Ovary (tissue), 9 donors: ENCODE measurements around the gene PARD6B. TPM values are rescaled to one million over a fixed set of nuclear protein-coding genes. Genes with fewer than 3 reads are reported as not detected.

ENCODE experiments used
- DNase-seq, 5 donors: peaks; one replicate each; pipeline ENCODE4 v3.0.0-alpha.2; 2019 to 2020
- H3K27ac ChIP-seq, 2 donors: fragments of 200-600 bp; one replicate each; pipeline versions ENCODE4 v1.5.1 to v1.8.0; 2019 to 2022
- H3K27me3 ChIP-seq: fragments of 200-600 bp; one replicate; pipeline ENCODE4 v1.8.0; 2022
- H3K36me3 ChIP-seq: fragments of 200-600 bp; sonication (generic); one replicate; pipeline ENCODE4 v1.5.1; 2019
- H3K4me1 ChIP-seq: one replicate; pipeline ENCODE4 v1.8.1; 2013; ENCODE audit warnings: mild to moderate bottlenecking, moderate library complexity; ENCODE audit not compliant: insufficient read depth
- H3K4me3 ChIP-seq: fragments of 200-600 bp; sonication (generic); one replicate; pipeline ENCODE4 v1.5.1; 2017
- H3K9me3 ChIP-seq, 2 donors: fragments of 200-600 bp in 1 of 2; sonication (generic) in 1 of 2; one replicate each; pipeline versions ENCODE4 v1.5.1 to v1.8.1; 2013 to 2019; ENCODE audit warnings: mild to moderate bottlenecking in 1 of 2, moderate library complexity in 1 of 2
- CTCF ChIP-seq, 3 donors: fragments of 450-650 bp in 2 of 3; fragments of 200-600 bp in 1 of 3; IDR thresholded peaks; one replicate each; pipeline versions ENCODE4 v1.5.1 to v1.8.0; 2016 to 2022; ENCODE audit warnings: antibody characterized with exemption in 3 of 3, mild to moderate bottlenecking in 1 of 3
- EP300 ChIP-seq: sonication (generic); formaldehyde crosslinking; IDR thresholded peaks from one replicate; pipeline ENCODE4 v1.6.1; 2017; ENCODE audit warnings: antibody characterized with exemption
- POLR2A ChIP-seq: fragments of 450-650 bp; IDR thresholded peaks from one replicate; pipeline ENCODE4 v1.6.1; 2017; ENCODE audit warnings: antibody characterized with exemption, mild to moderate bottlenecking, moderate library complexity
- WGBS, 3 donors: extraction: QIAGEN DNeasy Blood & Tissue Kit in 1 of 3; methylation state at CpG; one replicate each; pipeline versions ENCODE4 v1.1.5 to v1.1.7; 2013 to 2017; 5-methylcytosine and 5-hydroxymethylcytosine counted together
- intact Hi-C, 4 donors: fragments of 100-400 bp; cut with DNase I; formaldehyde crosslinking; loops; one replicate each; pipeline versions ENCODE4 v1.11.0 to v1.15.1; 2022 to 2023
- polyA plus RNA-seq, 2 donors: library from polyadenylated mRNA; stranded (reverse); fragments of 200-250 nt in 1 of 2; fragments of 350-450 nt in 1 of 2; fragmentation: Illumina TruSeq in 1 of 2; extraction: RNeasy Lipid Tissue Mini Kit (QIAGEN cat#74804) in 1 of 2; gene quantifications; one replicate each; pipeline ENCODE4 v1.2.3, GENCODE V29; 2013 to 2014
- total RNA-seq, 7 donors: library from RNA; depleted of rRNA in 2 of 7; stranded (reverse); fragments of >200 nt in 2 of 7; fragmentation: NEBNext Ultra II Directional in 3 of 7; extraction: Animal tissue kit (Norgen Biotek cat#: 25700) in 3 of 7; gene quantifications; one replicate each; pipeline versions ENCODE4 v1.1.0 to v1.2.4, GENCODE V29; 2016 to 2023
- donor health status: DM: no; HTN: no; CAD: no; lungs with moderate emphysema.
- donor health status: DM: no; HTN: no; CAD: no.
- donor health status: Bipolar disorder and iron deficiency.
- donor health status: DM: yes; HTN: yes; CAD: no.
- donor health status: DM: no; HTN: no; CAD: no.
- donor health status: DM: yes; HTN: yes; CAD: no.

Gene PARD6B
- total and polyA plus RNA-seq, 9 donors: 0.91 to 14.4 (median 6.0) TPM

- Histone ChIP-seq H3K9me3 (no peaks in the 10 kb centered on the region), H3K36me3 (no peaks in the 10 kb centered on the region), H3K4me3 (no peak overlapping the region), H3K27ac (no peak overlapping the region), H3K4me1 (no peaks in the 10 kb centered on the region), H3K27me3 (no peaks in the 10 kb centered on the region)
- no peak for DNase-seq
- no peak for TF ChIP-seq CTCF (IDR thresholded peaks at IDR 0.05)
- TF ChIP-seq POLR2A: no peak
- TF ChIP-seq EP300: no peak
- intact Hi-C loops: no loop called here
- WGBS, 3 donors: 55 to 76% (median 74%) methylated on average over 10 of the region's 10 CpGs
Observed at GRCh38 chr20:50686821-50687220, 44.6 kb upstream of the PARD6B start.

- Histone ChIP-seq H3K9me3 (no peaks in the 10 kb centered on the region), H3K4me1 (no peaks in the 10 kb centered on the region), H3K27ac (no peak overlapping the region), H3K27me3 (no peaks in the 10 kb centered on the region), H3K36me3 (no peaks in the 10 kb centered on the region), H3K4me3 (no peak overlapping the region)
- TF ChIP-seq EP300: no peak
- TF ChIP-seq CTCF (IDR thresholded peaks at IDR 0.05): no peak
- TF ChIP-seq POLR2A: no peak
- WGBS, 3 donors: 91 to 93% (median 92%) methylated on average over 8 of the region's 8 CpGs
- intact Hi-C loops: no loop called here
- DNase-seq: no peak
Observed at GRCh38 chr20:50688256-50688975, 43.0 kb upstream of the PARD6B start.

GRCh38 chr20:50689864-50690649, 41.3 kb upstream of the PARD6B start:
- H3K4me3 ChIP-seq: peak overlapping the region; percentile 41
- H3K27me3 ChIP-seq: no peaks in the 10 kb centered on the region
- no peaks in the 10 kb centered on the region for H3K9me3 ChIP-seq
- intact Hi-C loops: no loop called here
- no peaks in the 10 kb centered on the region for H3K4me1 ChIP-seq
- no peaks in the 10 kb centered on the region for H3K36me3 ChIP-seq
- no peak overlapping the region for H3K27ac ChIP-seq
- TF ChIP-seq EP300 (no peak), CTCF (IDR thresholded peaks at IDR 0.05) (no peak), POLR2A (no peak)
- peak in 1 of 5 donors; percentile 44 for DNase-seq
- WGBS, 3 donors: 42 to 56% (median 42%) methylated on average over 10 of the region's 10 CpGs

- intact Hi-C loops: no loop called here
- Histone ChIP-seq H3K36me3 (no peaks in the 10 kb centered on the region), H3K4me1 (no peaks in the 10 kb centered on the region), H3K27ac (peak within 1 kb of the TSS; percentile 48 to 72), H3K4me3 (peak within 1 kb of the TSS; percentile 41), H3K27me3 (no peaks in the 10 kb centered on the region), H3K9me3 (no peaks in the 10 kb centered on the region)
- 17 to 31% (median 28%) methylated on average over 39 to 42 of the region's 42 CpGs for WGBS, 3 donors
- peak; percentile 34 to 57 (median 40) for DNase-seq
- TF ChIP-seq POLR2A (no peak), CTCF (IDR thresholded peaks at IDR 0.05) (no peak), EP300 (no peak)
Observed at GRCh38 chr20:50690650-50691572, 40.5 kb upstream of the PARD6B start, which contains the start of gene RIPOR3. RIPOR3 (minus strand) TSS chr20:50691542; CDS start chr20:50691128, 414 bp downstream.
